IMR-90 (cell line): ENCODE data around the gene TPM4. TPM values are rescaled to one million over a fixed set of nuclear protein-coding genes. Genes with fewer than 3 reads are reported as not detected.

Source experiments
- ATAC-seq: fragments of 200-7000 bp; cut with Tn5 transposase; 2 replicates; pipeline ENCODE4 v1.9.1; 2020; ENCODE audit warnings: low read depth, mild to moderate bottlenecking, moderate library complexity
- BruUV-seq: library from RNA; stranded (reverse); fragments of 400-500 nt; replicated peaks from 2 replicates; lab custom pipeline; 2021; lab: Mats Ljungman, UMichigan
- CTCF ChIA-PET: fragments of 300-600 bp; formaldehyde crosslinking; extraction: SDS; loops from one replicate; lab custom pipeline; 2021; ENCODE audit warnings: antibody characterized with exemption; lab: Yijun Ruan, JAX
- POLR2A ChIA-PET: fragments of 300-600 bp; sonication (Branson Sonifier 250); formaldehyde crosslinking; loops from one replicate; lab custom pipeline; 2022; ENCODE audit warnings: antibody characterized with exemption; ENCODE audit not compliant: unreplicated experiment; lab: Charles Lee
- DNase-seq: peaks from one replicate; pipeline ENCODE4 v3.0.0; 2013
- H2AFZ ChIP-seq: replicated peaks from 2 replicates; pipeline ENCODE3; 2013; ENCODE audit warnings: low read length, mild to moderate bottlenecking; ENCODE audit not compliant: poor library complexity
- H2AK5ac ChIP-seq: 2 replicates; pipeline ENCODE4 v1.6.1; 2013; ENCODE audit warnings: low read depth, low read length, inconsistent platforms
- H2AK9ac ChIP-seq: replicated peaks from 2 replicates; pipeline ENCODE3; 2013; ENCODE audit warnings: mild to moderate bottlenecking, low read depth, low read length, moderate library complexity; ENCODE audit not compliant: poor library complexity
- H2BK120ac ChIP-seq: 2 replicates; pipeline ENCODE4 v1.6.1; 2013; ENCODE audit warnings: low read depth, low read length, inconsistent platforms
- H2BK15ac ChIP-seq: 3 replicates; pipeline ENCODE4 v1.6.1; 2013; ENCODE audit warnings: low read depth, low read length, inconsistent platforms
- H2BK20ac ChIP-seq: 2 replicates; pipeline ENCODE4 v1.6.1; 2013; ENCODE audit warnings: low read depth, mild to moderate bottlenecking, inconsistent platforms, low read length, moderate library complexity
- H2BK5ac ChIP-seq: 2 replicates; pipeline ENCODE4 v1.6.1; 2013; ENCODE audit warnings: mild to moderate bottlenecking, low read depth, low read length, inconsistent platforms; ENCODE audit not compliant: poor library complexity, severe bottlenecking
- H3K14ac ChIP-seq: replicated peaks from 2 replicates; pipeline ENCODE4 v1.6.1; 2013; ENCODE audit warnings: low read depth, low read length, inconsistent platforms
- H3K18ac ChIP-seq: 2 replicates; pipeline ENCODE4 v1.6.1; 2013; ENCODE audit warnings: low read depth, low read length, control low read depth
- H3K23ac ChIP-seq: 2 replicates; pipeline ENCODE4 v1.6.1; 2013; ENCODE audit warnings: low read depth, low read length, inconsistent platforms
- H3K27ac ChIP-seq: 2 replicates; pipeline ENCODE4 v1.5.1; 2013; ENCODE audit warnings: mild to moderate bottlenecking, control low read depth, low read length; ENCODE audit not compliant: insufficient read depth
- H3K27me3 ChIP-seq: 2 replicates; pipeline ENCODE4 v1.6.1; 2013; ENCODE audit warnings: low read length; ENCODE audit not compliant: control insufficient read depth, insufficient read depth
- H3K36me3 ChIP-seq: 2 replicates; pipeline ENCODE4 v1.6.1; 2013; ENCODE audit warnings: low read length, mixed read lengths; ENCODE audit not compliant: control insufficient read depth, insufficient read depth
- H3K4ac ChIP-seq: 2 replicates; pipeline ENCODE4 v1.6.1; 2013; ENCODE audit warnings: low read depth, low read length, inconsistent platforms
- H3K4me1 ChIP-seq: 2 replicates; pipeline ENCODE4 v1.6.1; 2013; ENCODE audit warnings: low read length, mixed read lengths; ENCODE audit not compliant: control insufficient read depth, insufficient read depth
- H3K4me2 ChIP-seq: 2 replicates; pipeline ENCODE4 v1.6.1; 2013; ENCODE audit warnings: low read depth, mild to moderate bottlenecking, control low read depth, low read length, moderate library complexity
- H3K4me3 ChIP-seq: 2 replicates; pipeline ENCODE4 v1.5.1; 2013; ENCODE audit warnings: low read depth, mild to moderate bottlenecking, control low read depth, low read length, moderate library complexity; ENCODE audit not compliant: insufficient read depth
- H3K56ac ChIP-seq: 2 replicates; pipeline ENCODE4 v1.6.1; 2013; ENCODE audit warnings: low read length, inconsistent platforms; ENCODE audit not compliant: insufficient read depth; ENCODE audit errors: extremely low read depth
- H3K79me1 ChIP-seq, 2 experiments: 2 replicates each; pipeline ENCODE4 v1.6.1; 2013; ENCODE audit warnings: low read length in 2 of 2, inconsistent platforms in 1 of 2, low read depth in 1 of 2
- H3K9ac ChIP-seq: 2 replicates; pipeline ENCODE4 v1.6.1; 2013; ENCODE audit warnings: low read depth, low read length, control low read depth
- H3K9me1 ChIP-seq: 2 replicates; pipeline ENCODE4 v1.6.1; 2013; ENCODE audit warnings: low read length, inconsistent platforms; ENCODE audit not compliant: insufficient read depth
- H3K9me3 ChIP-seq: 2 replicates; pipeline ENCODE4 v1.6.1; 2013; ENCODE audit warnings: low read length; ENCODE audit not compliant: control insufficient read depth, insufficient read depth
- H4K20me1 ChIP-seq: 2 replicates; pipeline ENCODE4 v1.6.1; 2013; ENCODE audit warnings: low read length, inconsistent platforms; ENCODE audit not compliant: insufficient read depth
- H4K5ac ChIP-seq: 2 replicates; pipeline ENCODE4 v1.6.1; 2013; ENCODE audit warnings: mild to moderate bottlenecking, low read depth, low read length, control low read depth
- H4K8ac ChIP-seq, 2 experiments: 2 replicates each; pipeline ENCODE4 v1.6.1; 2013; ENCODE audit warnings: low read depth in 2 of 2, low read length in 2 of 2, control low read depth in 1 of 2, inconsistent platforms in 1 of 2
- H4K91ac ChIP-seq: 2 replicates; pipeline ENCODE4 v1.6.1; 2013; ENCODE audit warnings: low read depth, low read length, inconsistent platforms; ENCODE audit not compliant: insufficient read depth
- BHLHE40 ChIP-seq: fragments of 150-350 bp; IDR thresholded peaks from 2 replicates; pipeline ENCODE4 v1.6.1; 2016; ENCODE audit warnings: mild to moderate bottlenecking, low read depth, low read length
- CEBPB ChIP-seq: IDR thresholded peaks from 2 replicates; pipeline ENCODE4 v1.6.1; 2012; ENCODE audit warnings: low read depth, low read length, improper control_type of control experiment
- CHD1 ChIP-seq: IDR thresholded peaks from 2 replicates; pipeline ENCODE4 v1.6.1; 2012; ENCODE audit warnings: low read depth, low read length, improper control_type of control experiment
- CTCF ChIP-seq: conservative IDR thresholded peaks from 2 replicates; pipeline ENCODE4 v1.5.1; 2012; ENCODE audit warnings: mild to moderate bottlenecking, low read depth, low read length, improper control_type of control experiment
- ELK1 ChIP-seq: fragments of 150-350 bp; IDR thresholded peaks from 2 replicates; pipeline ENCODE4 v1.6.1; 2016; ENCODE audit warnings: low read depth, mild to moderate bottlenecking, low read length, moderate library complexity, borderline replicate concordance
- FOS ChIP-seq: fragments of 150-350 bp; IDR thresholded peaks from 2 replicates; pipeline ENCODE4 v1.6.1; 2016; ENCODE audit warnings: low read depth, low read length
- MAZ ChIP-seq: IDR thresholded peaks from 2 replicates; pipeline ENCODE4 v1.6.1; 2012; ENCODE audit warnings: low read depth, mild to moderate bottlenecking, low read length, improper control_type of control experiment, moderate library complexity, borderline replicate concordance
- NFE2L2 ChIP-seq: fragments of 150-350 bp; IDR thresholded peaks from 2 replicates; pipeline ENCODE4 v1.6.1; 2016; ENCODE audit warnings: low read depth, mild to moderate bottlenecking, low read length
- POLR2A ChIP-seq: IDR thresholded peaks from 2 replicates; pipeline ENCODE4 v1.6.1; 2012; ENCODE audit warnings: mild to moderate bottlenecking, low read depth, low read length
- RAD21 ChIP-seq: IDR thresholded peaks from 2 replicates; pipeline ENCODE4 v1.6.1; 2012; ENCODE audit warnings: low read length, improper control_type of control experiment
- RCOR1 ChIP-seq: IDR thresholded peaks from 2 replicates; pipeline ENCODE4 v1.6.1; 2012; ENCODE audit warnings: mild to moderate bottlenecking, low read length, improper control_type of control experiment; ENCODE audit not compliant: insufficient replicate concordance
- RFX5 ChIP-seq: IDR thresholded peaks from 2 replicates; pipeline ENCODE4 v1.8.0; 2012; ENCODE audit warnings: low read depth, mild to moderate bottlenecking, low read length, moderate library complexity
- SMC3 ChIP-seq: fragments of 150-350 bp; IDR thresholded peaks from 2 replicates; pipeline ENCODE4 v1.6.1; 2016; ENCODE audit warnings: low read depth, mild to moderate bottlenecking, antibody characterized with exemption, low read length, moderate library complexity
- USF2 ChIP-seq: fragments of 150-350 bp; IDR thresholded peaks from 2 replicates; pipeline ENCODE4 v1.6.1; 2017; ENCODE audit warnings: mild to moderate bottlenecking, antibody characterized with exemption, low read length, low read depth
- WGBS, 2 experiments: methylation state at CpG; one replicate each; pipeline versions ENCODE4 v1.1.5 to v1.1.7; 2013; ENCODE audit warnings: missing lambda C conversion rate in 2 of 2; ENCODE audit not compliant: insufficient read length in 1 of 2; ENCODE audit errors: extremely low coverage in 2 of 2; 5-methylcytosine and 5-hydroxymethylcytosine counted together
- dilution Hi-C: fragments of 300-500 bp; cut with HindIII; formaldehyde crosslinking; loops from one replicate; pipeline ENCODE4 v1.14.3; 2018; ENCODE audit warnings: low sequenced_read_pairs; ENCODE audit not compliant: unreplicated experiment
- in situ Hi-C: fragments of 300-500 bp; cut with MboI; formaldehyde crosslinking; loops from 3 replicates; pipeline ENCODE4 v1.14.3; 2019; ENCODE audit warnings: low sequenced_read_pairs, inconsistent platforms, mixed read lengths
- intact Hi-C: fragments of 100-400 bp; cut with micrococcal nuclease; formaldehyde crosslinking; loops from 2 replicates; pipeline ENCODE4 v1.10.0; 2022
- polyA plus RNA-seq, 3 experiments: library from polyadenylated mRNA; depleted of rRNA; stranded (reverse); fragments of >200 nt; gene quantifications; 2 replicates each; pipeline ENCODE4 v1.2.3, GENCODE V29; 2012; ENCODE audit warnings: low replicate concordance in 1 of 3
- total RNA-seq: library from RNA; depleted of rRNA; stranded (reverse); fragments of >200 nt; gene quantifications from 2 replicates; pipeline ENCODE4 v1.2.3, GENCODE V29; 2012

Gene TPM4
- total and polyA plus RNA-seq, 2 of the 4 experiments (the other 2 are of a cell fraction) = 1,075 to 1,160 TPM

- ChIA-PET CTCF (no interaction called here), POLR2A (no interaction called here)
- Histone ChIP-seq H4K8ac (no peak overlapping the region), H3K14ac (no peak overlapping the region), H4K91ac (no peak overlapping the region), H3K23ac (no peak overlapping the region), H3K9ac (no peak overlapping the region), H2AK5ac (no peak overlapping the region), H3K4me1 (peaks cover 2% of the 10 kb centered on the region), H3K79me1 (no peaks in the 10 kb centered on the region), H3K56ac (no peak overlapping the region), H2AFZ (no peak overlapping the region), H3K9me3 (no peaks in the 10 kb centered on the region), H2BK120ac (no peak overlapping the region), H3K18ac (no peak overlapping the region), H3K4me2 (no peak overlapping the region), H2BK20ac (no peak overlapping the region), H3K4ac (no peak overlapping the region), H3K4me3 (no peak overlapping the region), H4K5ac (no peak overlapping the region), H4K20me1 (no peaks in the 10 kb centered on the region), H2BK15ac (no peak overlapping the region), H2AK9ac (no peak overlapping the region), H3K27ac (no peak overlapping the region), H2BK5ac (no peak overlapping the region), H3K27me3 (no peaks in the 10 kb centered on the region), H3K9me1 (no peaks in the 10 kb centered on the region), H3K36me3 (no peaks in the 10 kb centered on the region)
- TF ChIP-seq FOS (no peak), CHD1 (no peak), RAD21 (no peak), POLR2A (no peak), ELK1 (no peak), CEBPB (no peak), MAZ (no peak), BHLHE40 (no peak), RCOR1 (no peak), CTCF (no peak), SMC3 (no peak), USF2 (no peak), RFX5 (no peak), NFE2L2 (no peak)
- DNase-seq (no peak), ATAC-seq (no peak)
- in situ Hi-C loops (no loop called here), dilution Hi-C loops (no loop called here), intact Hi-C loops (no loop called here)
- 85% methylated on average over 5 of the region's 10 CpGs; no CpG with 5 or more reads in 1 of the 2 experiments for WGBS, 2 experiments
- no TSS peak for BruUV-seq
Observed at GRCh38 chr19:16036397-16036925, 39.8 kb upstream of the TPM4 start.
